WI38 (cell line): ENCODE measurements around the gene JUNB.

Experiments used
- H3K4me3 ChIP-seq: 2 replicates; pipeline ENCODE4 v1.5.1; 2011; ENCODE audit warnings: low read depth, mild to moderate bottlenecking, control low read depth, low read length
- CTCF ChIP-seq: IDR thresholded peaks from 2 replicates; pipeline ENCODE4 v1.5.1; 2012; ENCODE audit warnings: low read depth, mild to moderate bottlenecking, control low read depth, low read length

The JUNB gene

GRCh38 chr19:12791345-12792050 lies at the start of gene JUNB:
Gene JUNB, plus strand, starts transcription at chr19:12791486. Its CDS starts 286 bp downstream, at chr19:12791772.
- TF ChIP-seq CTCF = no peak
- peak within 1 kb of the TSS; percentile 91 for H3K4me3 ChIP-seq

- no peak overlapping the region for H3K4me3 ChIP-seq
- TF ChIP-seq CTCF = no peak
These were observed 46.0 kb upstream of the JUNB start for GRCh38 chr19:12745166-12745897.

- no peak for TF ChIP-seq CTCF
- no peak overlapping the region for H3K4me3 ChIP-seq
These were observed 42.8 kb upstream of the JUNB start for GRCh38 chr19:12748489-12748888.

- no peak for TF ChIP-seq CTCF
- H3K4me3 ChIP-seq = no peak overlapping the region
These were observed 41.3 kb upstream of the JUNB start for GRCh38 chr19:12749938-12750521.

- TF ChIP-seq CTCF = no peak
- H3K4me3 ChIP-seq = no peak overlapping the region
These were observed 40.4 kb upstream of the JUNB start for GRCh38 chr19:12750851-12751250.

- H3K4me3 ChIP-seq = no peak within 1 kb of the TSS
- no peak for TF ChIP-seq CTCF
These were observed 39.7 kb upstream of the JUNB start, which contains the start of gene BEST2 for GRCh38 chr19:12751635-12752034. Gene BEST2, plus strand, starts transcription at chr19:12751791. Its CDS starts 802 bp downstream, at chr19:12752593.
